NCI-H2029 (cell line): ENCODE results near the gene PDIA6.
"Not testable (repeated sequence)": the region's sequence is repeated elsewhere in the genome, so short reads cannot be mapped to it uniquely, and the experiment has no call there.

ENCODE experiments used
- DNase-seq: peaks from one replicate; lab custom pipeline; 2025; lab: John Stamatoyannopoulos, UW

Gene PDIA6

GRCh38 chr2:10833021-10833420, 20.4 kb upstream of the PDIA6 start:
- no peak for DNase-seq

GRCh38 chr2:10832203-10832936, 19.8 kb upstream of the PDIA6 start:
- DNase-seq, result peak; percentile 50

GRCh38 chr2:10831400-10831985, 18.9 kb upstream of the PDIA6 start:
- no peak for DNase-seq

GRCh38 chr2:10830641-10831399, 18.2 kb upstream of the PDIA6 start:
- no peak for DNase-seq

- DNase-seq, result no peak
These were observed 17.6 kb upstream of the PDIA6 start for GRCh38 chr2:10830203-10830602.

- DNase-seq, result peak; percentile 58
These were observed 16.7 kb upstream of the PDIA6 start for GRCh38 chr2:10829299-10829698.

GRCh38 chr2:10828346-10828745, 15.8 kb upstream of the PDIA6 start:
- no peak for DNase-seq

GRCh38 chr2:10826625-10827024, 14.0 kb upstream of the PDIA6 start:
- DNase-seq, result no peak

- DNase-seq, result no peak
These were observed 13.4 kb upstream of the PDIA6 start for GRCh38 chr2:10826026-10826425.

GRCh38 chr2:10824191-10824590, 11.6 kb upstream of the PDIA6 start:
- no peak for DNase-seq

GRCh38 chr2:10820978-10821695, 8.6 kb upstream of the PDIA6 start:
- DNase-seq, result no peak

GRCh38 chr2:10820562-10820961, 8.0 kb upstream of the PDIA6 start:
- no peak for DNase-seq

- DNase-seq, result no peak
These were observed 7.2 kb upstream of the PDIA6 start for GRCh38 chr2:10819714-10820314.

- no peak for DNase-seq
These were observed 6.4 kb upstream of the PDIA6 start for GRCh38 chr2:10818984-10819383.

- DNase-seq, result not testable (repeated sequence)
These were observed 5.7 kb upstream of the PDIA6 start for GRCh38 chr2:10818305-10818704.

- DNase-seq, result no peak
These were observed 4.8 kb upstream of the PDIA6 start for GRCh38 chr2:10817413-10817812.

- DNase-seq, result no peak
These were observed 2.2 kb upstream of the PDIA6 start for GRCh38 chr2:10814571-10815331.

GRCh38 chr2:10814142-10814541, 1.6 kb upstream of the PDIA6 start:
- DNase-seq, result no peak

- DNase-seq, result not testable (repeated sequence)
These were observed 866 bp upstream of the PDIA6 start for GRCh38 chr2:10813163-10814138.

- no peak for DNase-seq
These were observed 1.1 kb downstream of the PDIA6 start for GRCh38 chr2:10811517-10811916.
